GM10847 (cell line): ENCODE data around the gene TENT5C.

Experiments used
- POLR2A ChIP-seq: IDR thresholded peaks from 2 replicates; pipeline ENCODE4 v1.6.1; 2011; ENCODE audit not compliant: insufficient read length; ENCODE audit errors: extremely low read depth

TENT5C gene

DNA sequence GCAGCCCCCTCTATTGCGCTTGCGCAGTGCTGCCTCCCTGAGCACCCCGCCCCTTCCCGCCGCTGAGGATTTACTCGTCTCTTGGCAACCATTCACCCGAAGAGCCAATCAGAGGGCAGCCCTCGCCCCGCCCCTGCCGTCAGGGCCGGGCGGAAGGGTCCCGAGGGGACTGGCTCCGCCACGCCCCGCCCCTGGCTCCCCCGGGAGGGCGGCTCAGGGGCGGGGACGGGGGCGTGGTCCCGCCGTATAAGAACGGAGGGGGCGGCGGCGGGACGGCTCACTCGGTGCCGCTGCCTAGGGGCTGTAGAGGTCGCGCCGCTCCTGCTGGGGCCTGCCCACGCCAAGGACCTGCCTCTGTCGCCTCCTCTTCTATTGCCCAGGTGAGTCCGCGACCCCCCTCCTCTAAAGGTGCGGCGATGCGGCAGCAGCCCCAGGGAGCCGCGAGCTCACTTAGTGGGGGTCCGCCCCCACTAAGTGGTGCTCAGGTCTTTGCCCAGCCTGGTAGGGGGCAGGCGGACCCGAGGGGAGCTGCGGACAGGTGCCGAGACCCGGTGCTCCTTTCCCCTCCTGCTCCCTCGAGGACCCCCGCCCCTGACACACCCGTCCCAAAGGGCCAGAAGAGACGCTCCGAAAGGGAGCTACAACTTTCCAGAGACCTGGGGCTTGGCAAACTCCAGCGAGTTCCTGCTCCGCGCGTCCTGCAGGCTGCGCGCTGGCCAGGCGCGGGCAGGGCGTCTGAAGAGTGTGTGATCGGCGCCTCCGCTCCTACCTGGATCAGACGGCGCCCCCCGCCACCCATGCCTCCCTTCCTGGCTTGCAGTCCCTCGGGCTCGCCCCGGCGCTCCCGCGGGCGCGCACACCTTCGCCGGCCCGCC is at the start of gene TENT5C:
TENT5C (plus strand) TSS at position 275 of the 875 bp plus-strand sequence. CDS start 16,821 bp downstream, outside the sequence.
- peak; percentile 73 for TF ChIP-seq POLR2A

DNA sequence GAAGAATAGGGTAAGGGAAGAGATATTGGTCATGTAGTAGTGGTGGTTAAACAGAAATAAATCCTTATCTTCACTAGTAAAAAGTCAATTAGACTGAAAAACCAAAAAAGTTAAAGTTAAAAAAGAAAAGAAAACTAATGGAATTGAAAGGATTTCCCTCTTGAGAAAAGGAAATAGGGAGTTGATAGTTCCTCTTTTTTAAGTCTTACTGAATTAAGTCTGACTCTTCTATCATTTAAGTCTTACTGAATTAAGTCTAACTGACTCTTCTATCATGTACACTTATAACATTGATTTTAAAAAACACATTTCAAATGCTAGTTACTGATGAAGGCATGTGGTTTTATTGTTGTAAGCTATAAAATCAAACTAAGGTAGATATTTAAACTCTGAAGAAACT is 49.5 kb upstream of the TENT5C start:
- no peak for TF ChIP-seq POLR2A

DNA sequence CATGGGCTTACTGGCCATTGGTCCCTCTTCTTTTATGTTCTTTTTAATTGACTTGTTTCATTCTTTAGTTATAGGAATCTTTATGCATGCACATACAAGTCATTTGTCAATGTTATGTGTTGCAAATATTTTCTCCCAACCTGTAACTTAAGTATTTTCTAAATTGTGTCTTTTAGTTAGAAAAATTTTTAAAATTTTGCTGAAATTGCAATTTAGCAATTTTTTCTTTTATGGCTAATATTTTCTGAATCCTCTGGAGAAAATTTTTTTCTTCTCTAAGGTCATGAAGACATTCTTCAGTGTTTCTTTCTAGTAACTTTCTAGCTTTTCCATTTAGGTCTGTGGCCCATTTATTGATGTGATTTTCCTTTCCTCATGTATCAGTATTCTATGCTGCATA is 48.9 kb upstream of the TENT5C start:
- TF ChIP-seq POLR2A, result no peak

DNA sequence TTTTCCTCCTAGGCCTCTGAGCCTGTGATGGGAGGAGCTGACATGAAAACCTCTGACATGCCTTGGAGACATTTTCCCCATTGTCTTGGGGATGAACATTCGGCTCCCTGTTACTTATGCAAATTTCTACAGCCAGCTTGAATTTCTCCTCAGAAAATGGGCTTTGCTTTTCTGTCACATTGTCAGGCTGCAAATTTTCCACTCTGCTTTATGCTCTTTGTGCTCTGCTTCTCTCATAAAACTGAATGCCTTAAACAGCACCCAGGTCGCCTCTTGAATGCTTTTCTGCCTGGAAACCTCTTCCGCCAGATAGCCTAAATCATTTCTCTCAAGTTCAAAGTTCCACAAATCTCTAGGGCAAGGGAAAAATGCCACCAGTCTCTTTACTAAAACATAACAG is 46.7 kb upstream of the TENT5C start:
- TF ChIP-seq POLR2A, result no peak

DNA sequence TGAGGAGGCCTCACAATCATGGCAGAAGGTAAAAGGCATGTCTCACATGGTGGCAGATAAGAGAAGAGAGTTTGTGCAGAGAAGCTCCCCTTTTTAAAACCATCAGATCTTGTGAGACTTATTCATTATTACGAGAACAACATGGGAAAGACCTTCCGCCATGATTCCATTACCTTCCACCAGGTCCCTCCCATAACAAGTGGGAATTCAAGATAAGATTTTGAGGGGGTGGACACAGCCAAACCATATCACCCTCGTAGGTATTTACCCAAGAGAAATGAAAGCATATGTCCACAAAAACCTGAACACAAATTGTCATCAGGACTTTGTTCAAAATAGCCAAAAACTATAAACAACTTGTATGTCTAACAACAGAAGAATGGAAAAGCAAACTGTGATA is 45.9 kb upstream of the TENT5C start:
- TF ChIP-seq POLR2A, result no peak

DNA sequence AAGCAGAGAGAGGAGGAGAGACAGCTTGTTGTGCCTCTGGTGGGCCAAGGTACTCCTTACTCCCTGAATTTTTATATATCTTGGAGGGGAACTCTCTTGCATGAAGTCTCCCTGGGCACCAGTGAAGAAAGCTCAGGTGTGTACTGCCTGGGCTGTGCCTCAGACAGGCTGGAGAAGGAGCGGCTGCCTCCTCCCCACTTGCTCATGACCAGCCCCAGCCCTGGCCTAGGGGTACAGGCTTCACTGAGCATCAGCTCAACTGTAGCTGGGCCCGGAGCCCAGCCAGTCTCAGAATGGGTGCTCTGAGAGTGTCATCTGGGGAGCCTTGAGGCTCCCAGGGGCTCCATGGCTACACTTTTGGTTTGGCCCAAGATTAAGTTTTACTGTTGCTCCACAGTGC is 44.8 kb upstream of the TENT5C start:
- TF ChIP-seq POLR2A, result no peak

DNA sequence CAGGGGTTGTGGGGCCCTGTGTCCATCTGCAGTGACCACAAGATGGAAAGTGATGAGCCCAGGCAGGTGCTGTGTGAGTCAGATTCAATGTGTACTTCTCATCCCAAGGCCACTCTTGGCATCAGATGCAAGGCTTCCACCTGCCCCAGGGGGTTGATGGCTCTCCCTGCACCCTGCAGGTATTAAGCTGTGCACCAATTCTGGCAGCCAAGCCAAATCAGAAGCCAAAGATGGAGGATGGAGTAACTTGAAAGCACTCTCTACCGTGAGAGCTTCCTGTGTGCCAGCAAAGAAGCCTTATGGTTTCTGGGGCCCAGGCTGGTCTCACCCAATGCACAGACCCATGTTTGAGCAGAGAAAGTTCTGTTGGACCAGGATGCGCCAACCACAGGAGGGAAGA is 44.3 kb upstream of the TENT5C start:
- no peak for TF ChIP-seq POLR2A

DNA sequence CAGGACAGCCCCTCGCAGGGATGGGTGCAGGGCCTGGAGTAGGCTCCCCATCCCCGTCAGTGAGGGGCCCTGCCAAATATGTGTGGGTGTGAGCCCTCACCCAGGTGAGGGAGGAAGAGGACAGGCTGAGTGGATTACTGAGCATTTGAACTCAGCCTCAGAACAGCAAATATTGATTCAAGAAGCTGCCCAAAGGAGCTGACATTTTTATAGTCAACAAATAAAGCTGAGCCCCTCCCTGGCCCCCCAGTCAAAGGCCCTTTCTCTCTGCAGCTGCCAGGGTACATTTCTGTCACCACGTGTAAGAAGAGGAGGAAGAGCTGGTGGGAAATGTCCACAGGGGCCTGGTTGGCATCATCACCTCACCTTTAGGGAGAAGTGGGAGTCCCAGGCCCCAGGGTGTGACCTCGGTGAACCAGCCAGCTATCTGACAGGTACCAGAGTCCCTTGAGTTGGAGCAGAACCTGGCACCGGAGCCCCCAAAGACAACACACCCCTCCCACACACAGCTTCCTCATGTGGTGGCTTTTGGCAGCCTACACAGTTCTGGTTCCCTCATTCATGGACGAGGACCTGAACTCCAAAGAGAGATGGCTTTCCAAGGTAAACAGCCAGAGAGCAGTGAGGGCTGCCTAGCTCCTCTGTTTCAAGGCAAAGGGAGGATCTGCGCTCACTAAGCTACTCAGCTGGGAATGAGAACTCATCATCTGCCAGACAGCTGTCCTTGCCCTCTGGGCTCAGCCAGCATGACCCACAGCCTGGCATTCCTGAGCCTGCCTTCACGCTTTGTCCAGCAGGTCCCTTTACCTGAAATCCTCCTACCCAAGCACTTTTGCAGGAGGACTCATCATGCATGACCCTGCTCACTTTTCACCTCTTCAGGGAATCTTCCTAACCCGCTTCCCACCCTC is 43.0 kb upstream of the TENT5C start:
- no peak for TF ChIP-seq POLR2A

DNA sequence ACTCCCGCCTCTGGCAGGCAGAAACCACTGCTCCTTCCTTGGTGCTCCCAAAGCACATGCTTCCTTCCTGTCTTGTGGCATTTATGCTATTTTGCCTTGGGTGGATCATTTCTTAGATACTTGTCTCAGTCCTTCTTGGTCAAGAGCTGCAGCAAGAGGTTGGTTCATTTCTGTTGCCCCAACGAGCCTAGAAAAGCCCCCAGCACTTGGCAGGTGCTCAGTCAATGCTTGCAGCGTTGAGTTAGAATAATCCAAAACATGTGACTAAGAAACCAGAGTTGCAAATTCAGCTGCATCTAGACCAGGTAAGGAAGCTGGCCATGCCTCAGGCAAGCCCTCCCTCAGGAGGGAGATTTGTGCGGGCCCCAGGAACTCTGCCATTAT is 42.4 kb upstream of the TENT5C start:
- TF ChIP-seq POLR2A, result no peak

DNA sequence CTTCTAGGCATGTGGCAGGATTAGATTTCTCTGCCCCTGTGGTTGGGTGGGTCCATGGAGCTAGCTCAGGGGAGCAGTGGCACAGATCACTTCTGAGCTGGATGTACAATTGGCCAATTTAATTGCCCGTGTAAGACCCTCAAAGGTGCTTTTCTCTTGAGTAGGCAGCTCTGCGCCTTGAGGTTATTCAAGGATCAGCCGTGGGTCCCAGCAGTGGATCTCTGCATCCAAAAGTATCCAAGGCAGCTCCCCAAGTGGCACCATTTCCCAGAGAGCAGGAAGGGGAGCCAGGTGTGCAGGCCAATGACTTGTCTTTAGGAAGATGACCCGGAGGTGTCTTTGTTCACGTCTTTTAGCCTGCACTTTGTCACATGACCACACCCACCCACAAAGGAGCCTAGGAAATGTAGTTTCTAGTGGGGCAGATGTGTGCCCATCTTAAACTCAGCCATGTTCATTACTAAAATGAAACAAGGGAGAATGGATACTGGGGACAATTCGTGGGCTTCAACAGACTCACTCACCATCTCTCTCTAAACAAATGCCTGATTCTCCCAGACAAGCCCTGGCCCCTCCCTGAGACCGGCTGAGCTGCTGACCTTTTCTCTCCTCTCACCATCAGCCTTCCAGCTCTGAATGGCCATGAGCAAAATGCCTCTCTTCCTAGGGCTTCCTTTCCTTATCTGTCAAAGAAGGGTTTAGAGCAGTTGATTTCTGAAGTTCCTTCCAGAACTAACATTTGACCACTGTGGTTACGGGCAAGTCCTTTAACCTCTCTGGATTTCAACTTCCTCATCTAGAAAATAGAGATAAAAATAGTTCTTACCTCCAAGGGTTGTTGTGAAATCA is 41.4 kb upstream of the TENT5C start:
- TF ChIP-seq POLR2A, result no peak

DNA sequence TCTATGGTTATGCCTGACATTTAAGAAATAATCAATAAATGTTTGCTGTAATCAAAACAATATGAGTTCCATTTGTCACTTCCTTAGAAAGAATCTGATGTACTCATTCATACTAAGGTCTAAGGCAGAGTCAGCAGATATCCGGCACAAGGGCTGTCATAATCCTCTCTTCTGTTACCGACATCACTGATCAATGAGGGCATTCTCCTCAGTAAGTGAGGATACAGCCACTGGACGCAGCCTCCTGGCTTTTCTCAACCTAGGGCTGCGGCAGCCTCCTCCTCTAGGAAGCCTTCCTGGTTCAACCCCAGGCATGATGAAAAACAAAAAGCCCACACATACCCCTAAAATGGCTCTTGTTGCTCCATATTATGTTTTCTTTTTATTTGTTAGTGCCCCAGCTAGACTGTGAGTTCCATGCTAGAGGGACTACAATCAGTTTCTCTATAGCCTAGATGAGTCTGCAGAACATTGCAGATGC is 40.7 kb upstream of the TENT5C start:
- TF ChIP-seq POLR2A, result no peak

DNA sequence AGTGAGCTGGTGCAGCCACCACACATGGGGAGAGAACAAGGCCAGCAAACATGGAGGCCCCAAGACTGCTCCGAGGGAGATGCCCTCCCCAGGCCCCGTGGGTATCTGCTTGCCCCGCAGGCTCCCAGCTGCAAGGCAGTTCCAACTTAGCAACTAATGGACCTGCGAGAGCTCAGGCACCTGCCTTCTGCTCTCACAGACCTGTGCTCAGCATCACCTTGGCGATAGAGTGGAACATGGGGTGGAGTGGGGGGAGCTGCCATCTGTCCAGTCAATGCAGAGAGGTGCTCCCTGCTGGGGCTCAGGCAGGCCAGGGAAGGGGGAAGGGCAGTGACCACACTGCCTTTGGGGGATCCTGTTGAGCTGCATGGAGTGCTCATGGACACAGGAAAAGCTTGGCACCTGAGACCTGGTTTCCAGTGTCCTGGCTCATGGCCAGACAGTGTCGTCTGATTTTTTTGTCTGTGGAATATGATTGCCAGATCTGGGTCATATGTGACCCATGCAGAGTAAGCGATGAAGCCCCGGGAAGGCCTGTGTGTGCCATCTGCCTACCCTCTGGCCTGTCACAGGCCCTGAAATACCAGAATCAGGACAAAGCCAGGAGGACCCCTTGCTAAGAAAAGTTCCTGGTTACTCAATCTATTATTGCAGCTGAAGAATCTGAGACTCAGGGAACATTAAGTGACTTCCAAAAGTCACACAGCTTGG is 39.9 kb upstream of the TENT5C start:
- no peak for TF ChIP-seq POLR2A

DNA sequence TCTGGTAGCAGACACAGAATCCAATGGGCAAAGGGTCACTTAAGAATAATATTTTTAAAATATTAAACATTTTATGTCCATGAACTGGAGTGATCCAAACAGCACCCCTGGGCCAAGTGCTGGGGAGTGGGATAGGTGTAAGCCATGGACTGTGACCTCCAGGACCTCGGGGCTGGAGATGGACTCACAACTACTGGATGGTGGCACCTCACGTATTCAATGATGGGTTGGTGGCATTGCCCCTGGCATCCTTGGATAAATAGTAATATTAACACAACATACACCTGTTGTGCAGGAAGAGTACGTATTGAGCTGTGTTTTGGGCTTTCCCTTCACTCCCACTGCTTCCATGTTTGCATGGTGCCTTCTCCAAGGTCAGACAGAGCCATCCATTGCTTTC is 39.3 kb upstream of the TENT5C start:
- TF ChIP-seq POLR2A, result no peak

DNA sequence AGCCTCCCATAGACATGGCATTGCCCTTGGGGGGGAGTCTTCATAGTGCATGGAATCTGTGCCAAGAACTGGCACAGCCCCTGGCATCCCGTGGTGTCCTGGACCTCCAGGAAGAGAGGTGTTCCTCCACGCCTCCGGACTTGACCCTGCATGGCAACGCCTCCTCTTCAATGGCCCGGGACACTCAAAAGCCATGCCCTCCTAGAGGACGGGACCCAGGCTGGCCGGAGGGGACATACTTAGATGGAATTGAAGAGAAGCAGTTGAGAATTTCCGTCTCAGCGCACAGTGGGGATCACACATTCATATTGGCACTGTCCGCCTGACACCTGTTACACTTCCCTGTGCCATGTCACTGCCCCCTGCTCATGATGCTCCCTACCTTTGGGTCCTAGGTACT is 38.4 kb upstream of the TENT5C start:
- no peak for TF ChIP-seq POLR2A
